ENCODE measurements around the gene RBBP5. TPM values are rescaled to one million over a fixed set of nuclear protein-coding genes. Genes with fewer than 3 reads are reported as not detected.

The RBBP5 gene
- total RNA-seq, 4 donors from 2014 or later = 7.0 to 36.7 (median 12.2) TPM

DNA sequence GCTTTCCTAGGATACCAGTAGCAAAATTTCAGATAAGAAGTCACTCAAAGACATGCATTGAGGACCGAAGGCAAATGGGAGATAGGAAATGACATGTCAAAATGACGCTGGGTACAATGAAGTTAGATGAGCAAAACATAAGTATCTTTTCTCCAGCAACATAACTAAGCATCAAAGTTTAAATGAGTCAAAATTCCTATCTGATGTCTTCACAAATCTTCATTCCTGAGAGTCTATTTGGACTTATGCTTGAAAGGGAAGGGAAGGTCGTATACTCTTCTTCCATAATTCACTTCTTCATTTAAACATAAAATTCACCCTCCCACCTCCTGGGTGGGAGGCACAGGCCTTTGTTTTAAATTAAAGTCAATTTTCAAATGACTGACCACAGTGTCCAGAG, 33.4 kb downstream of the RBBP5 start:
- Histone ChIP-seq H3K9me3 (no peaks in the 10 kb centered on the region), H3K27me3 (no peaks in the 10 kb centered on the region), H3K4me3 (no peak overlapping the region), H3K27ac (no peak overlapping the region), H3K4me1 (no peaks in the 10 kb centered on the region), H3K36me3 (peaks cover 0 to 98% (median 4%) of the 10 kb centered on the region in 3 donors)
- no peak for DNase-seq
- intact Hi-C loops (cut with DNase I) = no loop called here
- 85 to 93% methylated on average over 3 of the region's 3 CpGs for WGBS, 2 donors
- TF ChIP-seq POLR2A (IDR thresholded peaks at IDR 0.05) = no peak
- TF ChIP-seq, protein P1, sequence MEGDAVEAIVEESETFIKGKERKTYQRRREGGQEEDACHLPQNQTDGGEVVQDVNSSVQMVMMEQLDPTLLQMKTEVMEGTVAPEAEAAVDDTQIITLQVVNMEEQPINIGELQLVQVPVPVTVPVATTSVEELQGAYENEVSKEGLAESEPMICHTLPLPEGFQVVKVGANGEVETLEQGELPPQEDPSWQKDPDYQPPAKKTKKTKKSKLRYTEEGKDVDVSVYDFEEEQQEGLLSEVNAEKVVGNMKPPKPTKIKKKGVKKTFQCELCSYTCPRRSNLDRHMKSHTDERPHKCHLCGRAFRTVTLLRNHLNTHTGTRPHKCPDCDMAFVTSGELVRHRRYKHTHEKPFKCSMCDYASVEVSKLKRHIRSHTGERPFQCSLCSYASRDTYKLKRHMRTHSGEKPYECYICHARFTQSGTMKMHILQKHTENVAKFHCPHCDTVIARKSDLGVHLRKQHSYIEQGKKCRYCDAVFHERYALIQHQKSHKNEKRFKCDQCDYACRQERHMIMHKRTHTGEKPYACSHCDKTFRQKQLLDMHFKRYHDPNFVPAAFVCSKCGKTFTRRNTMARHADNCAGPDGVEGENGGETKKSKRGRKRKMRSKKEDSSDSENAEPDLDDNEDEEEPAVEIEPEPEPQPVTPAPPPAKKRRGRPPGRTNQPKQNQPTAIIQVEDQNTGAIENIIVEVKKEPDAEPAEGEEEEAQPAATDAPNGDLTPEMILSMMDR (IDR thresholded peaks at IDR 0.05) = no peak

DNA sequence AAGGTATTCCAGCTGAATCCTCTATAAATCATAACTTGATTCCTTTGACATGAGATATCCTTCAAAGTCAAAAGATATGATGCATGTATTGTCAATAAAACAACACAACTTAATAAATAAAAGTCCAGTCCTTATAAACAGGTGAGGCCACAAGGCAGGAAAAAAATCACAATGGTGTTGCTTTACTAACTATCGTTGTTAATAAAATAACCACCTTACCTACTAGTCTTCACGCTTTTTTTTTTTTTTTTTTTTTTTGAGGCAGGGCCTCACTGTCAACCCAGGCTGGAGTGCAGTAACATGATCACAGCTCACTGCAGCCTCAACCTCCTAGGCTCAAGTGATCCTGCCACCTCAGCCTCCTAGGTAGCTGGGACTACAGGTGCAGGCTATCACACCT, 37.4 kb downstream of the RBBP5 start, which contains the start of gene TMEM81:
TSS of gene TMEM81 (minus strand) at position 101 of the 400 bp plus-strand sequence. CDS start 140 bp downstream, outside the sequence.
- Histone ChIP-seq H3K27ac (no peak within 1 kb of the TSS), H3K4me1 (no peaks in the 10 kb centered on the region), H3K9me3 (no peaks in the 10 kb centered on the region), H3K4me3 (no peak within 1 kb of the TSS), H3K27me3 (no peaks in the 10 kb centered on the region), H3K36me3 (peaks cover 0 to 66% (median 4%) of the 10 kb centered on the region in 3 donors)
- whole genome bisulfite sequencing, 2 donors = 93 to 96% methylated on average over 2 of the region's 2 CpGs
- DNase-seq = no peak
- TF ChIP-seq, protein P1 (IDR thresholded peaks at IDR 0.05) = no peak
- TF ChIP-seq POLR2A (IDR thresholded peaks at IDR 0.05) = no peak
- intact Hi-C loops (cut with DNase I) = no loop called here

DNA sequence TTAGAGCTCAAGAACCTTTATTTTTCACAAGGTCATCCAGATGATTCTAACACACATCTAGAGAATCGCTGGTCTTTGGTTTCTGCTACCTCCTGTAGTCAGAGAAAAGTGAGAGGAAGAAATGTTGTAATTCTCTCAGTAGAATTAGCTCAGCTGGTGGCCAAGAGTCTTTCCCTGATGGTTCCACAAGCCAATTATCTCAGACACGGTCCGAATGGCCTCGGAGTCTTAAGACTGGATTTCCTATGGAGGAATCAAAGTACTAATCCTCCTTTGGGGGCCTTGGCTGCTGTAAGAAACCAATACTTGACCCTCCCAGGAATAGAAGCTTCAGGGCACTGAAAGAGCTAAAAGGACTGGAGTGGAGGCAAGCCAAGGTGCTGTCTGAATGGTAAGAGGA, 39.3 kb downstream of the RBBP5 start:
- intact Hi-C loops (cut with DNase I) = no loop called here
- Histone ChIP-seq H3K27me3 (no peaks in the 10 kb centered on the region), H3K27ac (no peak overlapping the region), H3K4me1 (no peaks in the 10 kb centered on the region), H3K9me3 (no peaks in the 10 kb centered on the region), H3K4me3 (no peak overlapping the region), H3K36me3 (peaks cover 0 to 46% (median 0%) of the 10 kb centered on the region in 3 donors)
- DNase-seq = no peak
- 83 to 89% methylated on average over 4 of the region's 4 CpGs for WGBS, 2 donors
- TF ChIP-seq POLR2A (IDR thresholded peaks at IDR 0.05) = no peak
- TF ChIP-seq, protein P1 (IDR thresholded peaks at IDR 0.05) = no peak

DNA sequence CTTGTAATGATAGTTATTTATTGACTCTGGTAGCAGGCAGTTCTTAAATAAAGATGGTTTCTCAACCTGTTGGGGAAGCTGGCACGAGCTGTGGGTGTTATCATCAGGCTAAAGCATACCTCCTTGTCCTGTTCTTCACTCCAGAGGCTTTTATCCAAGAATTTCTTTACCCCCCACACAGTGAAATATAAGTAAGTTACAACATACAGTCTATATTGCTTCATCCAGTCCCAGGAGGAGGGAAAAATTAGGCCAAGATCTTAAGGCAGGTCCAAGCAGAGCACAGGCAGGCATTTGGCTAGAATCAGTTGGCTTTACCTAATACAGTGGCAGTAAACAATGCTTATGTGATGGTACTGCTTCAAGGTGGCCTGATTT, 43.9 kb downstream of the RBBP5 start:
- TF ChIP-seq, protein P1 (IDR thresholded peaks at IDR 0.05) = no peak
- no peak for TF ChIP-seq POLR2A (IDR thresholded peaks at IDR 0.05)
- Histone ChIP-seq H3K27ac (no peak overlapping the region), H3K36me3 (peaks cover 0 to 1% (median 0%) of the 10 kb centered on the region in 3 donors), H3K4me1 (peaks cover 0 to 6% (median 0%) of the 10 kb centered on the region in 3 donors), H3K4me3 (no peak overlapping the region), H3K27me3 (no peaks in the 10 kb centered on the region), H3K9me3 (no peaks in the 10 kb centered on the region)
- DNase-seq = no peak
- WGBS, 2 donors = 50 to 69% methylated on average over 1 of the region's 1 CpG
- intact Hi-C loops (cut with DNase I) = no loop called here

DNA sequence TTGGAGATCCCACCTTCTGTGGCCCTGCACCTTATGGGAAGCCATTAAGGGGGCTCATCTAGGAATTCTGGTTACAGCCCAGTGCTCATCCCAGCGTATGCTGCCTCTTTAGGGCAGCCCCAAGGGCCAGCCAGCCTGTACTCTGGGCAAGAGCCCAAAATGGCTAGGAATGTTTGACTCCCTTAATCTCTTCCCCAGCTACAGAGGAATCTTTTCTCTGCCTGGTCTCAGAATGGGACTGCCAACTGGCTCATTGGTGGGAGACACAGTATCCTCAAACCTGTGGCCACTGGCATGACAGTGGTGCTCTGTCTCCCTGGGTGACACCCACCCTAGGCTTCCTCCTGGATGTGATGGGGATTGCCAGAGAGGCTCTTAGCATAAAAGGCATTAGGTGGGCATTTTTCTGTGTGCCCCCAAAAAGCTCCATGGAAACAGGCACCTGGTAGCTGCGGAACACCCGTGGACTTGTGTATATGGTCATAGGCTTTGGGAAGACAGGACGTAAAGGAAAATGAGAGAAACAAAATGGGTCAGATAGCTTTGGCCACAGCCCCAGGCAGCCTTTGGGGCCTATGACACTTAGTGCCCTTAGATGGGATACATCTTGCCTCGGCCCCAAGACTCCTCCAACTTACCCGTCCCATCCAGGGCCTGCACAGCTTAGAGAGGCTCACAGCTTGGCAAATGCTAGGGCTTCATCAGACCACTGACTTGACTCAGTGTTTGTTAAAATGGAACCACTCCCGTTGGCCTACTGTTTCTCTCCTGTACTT, 44.4 kb downstream of the RBBP5 start:
- Histone ChIP-seq H3K27me3 (no peaks in the 10 kb centered on the region), H3K36me3 (no peaks in the 10 kb centered on the region), H3K4me1 (peaks cover 0 to 6% (median 0%) of the 10 kb centered on the region in 3 donors), H3K9me3 (no peaks in the 10 kb centered on the region), H3K4me3 (no peak overlapping the region), H3K27ac (no peak overlapping the region)
- TF ChIP-seq, protein P1 (IDR thresholded peaks at IDR 0.05) = no peak
- no peak for TF ChIP-seq POLR2A (IDR thresholded peaks at IDR 0.05)
- WGBS, 2 donors = 78 to 87% methylated on average over 5 to 6 of the region's 7 CpGs
- intact Hi-C loops (cut with DNase I) = no loop called here
- DNase-seq = no peak
